ENCODE results near the gene MAGI1.

The MAGI1 gene

DNA sequence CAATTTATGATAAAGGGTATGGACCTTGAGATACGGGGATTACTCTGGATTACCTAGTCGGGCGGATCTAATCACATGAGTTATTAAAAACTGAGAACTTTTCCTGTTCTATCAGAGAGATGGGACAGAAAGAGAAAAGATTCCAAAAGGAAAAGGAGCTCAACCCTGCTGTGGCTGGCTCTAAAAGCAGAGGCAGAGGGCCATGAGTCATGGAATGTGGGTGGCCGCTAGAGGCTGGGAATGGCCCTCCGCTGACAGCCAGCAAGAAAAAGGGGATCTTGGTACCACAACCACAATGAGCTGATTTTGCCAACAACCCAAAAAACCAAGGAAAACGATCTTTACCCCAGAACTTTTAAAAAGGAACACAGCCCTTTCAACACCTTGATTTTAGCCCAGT is 210.0 kb downstream of the MAGI1 start:
- no peaks in the 10 kb centered on the region for H3K4me1 ChIP-seq (ENCODE audit: control insufficient read depth, insufficient read depth, low read length)
- no peak for DNase-seq (ENCODE audit: low read depth, low spot score)
- H3K4me3 ChIP-seq (ENCODE audit: low read length) = no peak overlapping the region
- H3K27me3 ChIP-seq (ENCODE audit: control insufficient read depth, insufficient read depth, low read length) = no peaks in the 10 kb centered on the region
- H3K9me3 ChIP-seq (ENCODE audit: control insufficient read depth, insufficient read depth, low read length) = no peaks in the 10 kb centered on the region
- H3K36me3 ChIP-seq (ENCODE audit: control insufficient read depth, insufficient read depth, low read length) = no peaks in the 10 kb centered on the region
- WGBS (ENCODE audit: insufficient coverage, insufficient read length) = no CpG with 5 or more reads among the region's 6 CpGs
- no peak overlapping the region for H3K27ac ChIP-seq (ENCODE audit: low read length)

GRCh38 chr3:65827076-65827475 is 211.6 kb downstream of the MAGI1 start:
- Histone ChIP-seq H3K27me3 (ENCODE audit: control insufficient read depth, insufficient read depth, low read length) (no peaks in the 10 kb centered on the region), H3K27ac (ENCODE audit: low read length) (no peak overlapping the region), H3K36me3 (ENCODE audit: control insufficient read depth, insufficient read depth, low read length) (no peaks in the 10 kb centered on the region), H3K4me1 (ENCODE audit: control insufficient read depth, insufficient read depth, low read length) (no peaks in the 10 kb centered on the region), H3K9me3 (ENCODE audit: control insufficient read depth, insufficient read depth, low read length) (no peaks in the 10 kb centered on the region), H3K4me3 (ENCODE audit: low read length) (no peak overlapping the region)
- no peak for DNase-seq (ENCODE audit: low read depth, low spot score)
- WGBS (ENCODE audit: insufficient coverage, insufficient read length) = no CpG with 5 or more reads among the region's 2 CpGs

DNA sequence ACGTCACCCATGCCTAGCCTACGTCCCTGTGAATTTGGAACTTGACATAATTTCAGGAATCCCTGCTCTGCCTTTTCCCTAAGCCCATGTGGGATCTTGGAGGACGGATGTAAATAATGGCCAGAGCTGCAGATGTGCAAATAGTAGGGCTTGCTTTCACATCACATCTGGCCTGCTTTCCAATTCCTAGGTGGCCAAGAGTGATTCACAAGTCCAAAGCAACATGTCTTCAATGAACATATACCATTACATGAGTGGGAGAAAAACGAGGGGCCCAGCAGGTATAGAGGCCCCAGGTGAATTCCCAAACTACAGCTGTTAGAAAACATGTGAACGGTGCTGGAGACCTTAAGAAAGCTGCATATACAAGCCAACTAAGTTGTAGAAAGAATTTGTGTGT is 214.6 kb downstream of the MAGI1 start:
- no peak overlapping the region for H3K27ac ChIP-seq (ENCODE audit: low read length)
- H3K4me3 ChIP-seq (ENCODE audit: low read length) = no peak overlapping the region
- no peaks in the 10 kb centered on the region for H3K9me3 ChIP-seq (ENCODE audit: control insufficient read depth, insufficient read depth, low read length)
- no CpG with 5 or more reads among the region's 5 CpGs for WGBS (ENCODE audit: insufficient coverage, insufficient read length)
- no peak for DNase-seq (ENCODE audit: low read depth, low spot score)
- no peaks in the 10 kb centered on the region for H3K27me3 ChIP-seq (ENCODE audit: control insufficient read depth, insufficient read depth, low read length)
- no peaks in the 10 kb centered on the region; the same call in 1 of the 2 replicates for H3K4me1 ChIP-seq (ENCODE audit: control insufficient read depth, insufficient read depth, low read length)
- H3K36me3 ChIP-seq (ENCODE audit: control insufficient read depth, insufficient read depth, low read length) = no peaks in the 10 kb centered on the region

DNA sequence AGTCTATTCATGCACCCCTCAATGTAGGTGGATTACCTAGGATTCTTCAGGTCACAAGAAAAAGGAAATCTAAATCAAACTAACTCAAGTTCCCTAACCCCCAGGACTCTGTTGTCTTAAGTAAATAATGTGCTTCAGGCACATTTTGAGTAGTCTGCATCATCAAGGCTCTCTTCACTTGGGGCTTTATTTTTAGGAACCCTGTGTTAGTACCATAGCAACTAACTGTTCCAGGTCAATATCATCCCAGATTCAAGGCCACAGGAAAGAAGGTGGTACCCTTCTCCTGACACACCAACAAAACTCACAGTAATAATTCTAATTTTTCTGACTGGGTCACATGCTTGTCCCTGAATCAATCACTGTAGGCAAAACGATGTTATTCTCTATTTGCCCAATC is 218.1 kb downstream of the MAGI1 start:
- Histone ChIP-seq H3K36me3 (ENCODE audit: control insufficient read depth, insufficient read depth, low read length) (no peaks in the 10 kb centered on the region), H3K9me3 (ENCODE audit: control insufficient read depth, insufficient read depth, low read length) (no peaks in the 10 kb centered on the region), H3K4me3 (ENCODE audit: low read length) (no peak overlapping the region), H3K27ac (ENCODE audit: low read length) (no peak overlapping the region), H3K27me3 (ENCODE audit: control insufficient read depth, insufficient read depth, low read length) (no peaks in the 10 kb centered on the region), H3K4me1 (ENCODE audit: control insufficient read depth, insufficient read depth, low read length) (peaks cover 1% of the 10 kb centered on the region; the same call in 1 of the 2 replicates)
- WGBS (ENCODE audit: insufficient coverage, insufficient read length) = no CpG with 5 or more reads among the region's 1 CpG
- DNase-seq (ENCODE audit: low read depth, low spot score) = no peak

DNA sequence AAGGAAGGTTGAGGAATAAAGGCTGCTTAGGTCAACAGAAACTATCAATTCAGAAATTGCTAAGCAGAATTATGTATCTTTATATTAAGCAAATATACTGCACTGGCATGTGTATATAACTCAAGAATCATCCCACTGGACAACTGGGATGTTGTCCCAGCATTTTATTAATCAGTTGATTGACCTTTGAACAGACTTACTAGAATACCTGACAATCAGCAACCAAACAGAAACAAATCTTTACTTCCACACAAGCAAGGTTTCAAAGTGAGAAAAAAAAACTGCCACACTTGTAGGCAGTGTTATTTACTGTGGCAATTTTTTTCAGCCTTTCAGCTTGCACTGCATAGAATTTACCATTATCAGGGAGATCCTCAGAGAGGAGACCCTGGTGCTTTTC is 218.8 kb downstream of the MAGI1 start:
- Histone ChIP-seq H3K27ac (ENCODE audit: low read length) (no peak overlapping the region), H3K27me3 (ENCODE audit: control insufficient read depth, insufficient read depth, low read length) (no peaks in the 10 kb centered on the region), H3K4me3 (ENCODE audit: low read length) (no peak overlapping the region), H3K9me3 (ENCODE audit: control insufficient read depth, insufficient read depth, low read length) (no peaks in the 10 kb centered on the region), H3K36me3 (ENCODE audit: control insufficient read depth, insufficient read depth, low read length) (no peaks in the 10 kb centered on the region), H3K4me1 (ENCODE audit: control insufficient read depth, insufficient read depth, low read length) (peaks cover 1% of the 10 kb centered on the region; the same call in 1 of the 2 replicates)
- DNase-seq (ENCODE audit: low read depth, low spot score) = no peak

- Histone ChIP-seq H3K4me1 (ENCODE audit: control insufficient read depth, insufficient read depth, low read length) (peaks cover 1% of the 10 kb centered on the region; the same call in 1 of the 2 replicates), H3K9me3 (ENCODE audit: control insufficient read depth, insufficient read depth, low read length) (no peaks in the 10 kb centered on the region), H3K36me3 (ENCODE audit: control insufficient read depth, insufficient read depth, low read length) (no peaks in the 10 kb centered on the region), H3K27ac (ENCODE audit: low read length) (no peak overlapping the region), H3K27me3 (ENCODE audit: control insufficient read depth, insufficient read depth, low read length) (no peaks in the 10 kb centered on the region), H3K4me3 (ENCODE audit: low read length) (no peak overlapping the region)
- no peak for DNase-seq (ENCODE audit: low read depth, low spot score)
- no CpG with 5 or more reads among the region's 3 CpGs for WGBS (ENCODE audit: insufficient coverage, insufficient read length)
These were observed 221.1 kb downstream of the MAGI1 start for GRCh38 chr3:65817553-65818126.

GRCh38 chr3:65816208-65816607 is 222.5 kb downstream of the MAGI1 start:
- Histone ChIP-seq H3K27me3 (ENCODE audit: control insufficient read depth, insufficient read depth, low read length) (no peaks in the 10 kb centered on the region), H3K9me3 (ENCODE audit: control insufficient read depth, insufficient read depth, low read length) (no peaks in the 10 kb centered on the region), H3K4me1 (ENCODE audit: control insufficient read depth, insufficient read depth, low read length) (peaks cover 3% of the 10 kb centered on the region; the same call in 1 of the 2 replicates), H3K36me3 (ENCODE audit: control insufficient read depth, insufficient read depth, low read length) (no peaks in the 10 kb centered on the region), H3K27ac (ENCODE audit: low read length) (no peak overlapping the region), H3K4me3 (ENCODE audit: low read length) (no peak overlapping the region)
- DNase-seq (ENCODE audit: low read depth, low spot score) = no peak
- WGBS (ENCODE audit: insufficient coverage, insufficient read length) = no CpG with 5 or more reads among the region's 5 CpGs

DNA sequence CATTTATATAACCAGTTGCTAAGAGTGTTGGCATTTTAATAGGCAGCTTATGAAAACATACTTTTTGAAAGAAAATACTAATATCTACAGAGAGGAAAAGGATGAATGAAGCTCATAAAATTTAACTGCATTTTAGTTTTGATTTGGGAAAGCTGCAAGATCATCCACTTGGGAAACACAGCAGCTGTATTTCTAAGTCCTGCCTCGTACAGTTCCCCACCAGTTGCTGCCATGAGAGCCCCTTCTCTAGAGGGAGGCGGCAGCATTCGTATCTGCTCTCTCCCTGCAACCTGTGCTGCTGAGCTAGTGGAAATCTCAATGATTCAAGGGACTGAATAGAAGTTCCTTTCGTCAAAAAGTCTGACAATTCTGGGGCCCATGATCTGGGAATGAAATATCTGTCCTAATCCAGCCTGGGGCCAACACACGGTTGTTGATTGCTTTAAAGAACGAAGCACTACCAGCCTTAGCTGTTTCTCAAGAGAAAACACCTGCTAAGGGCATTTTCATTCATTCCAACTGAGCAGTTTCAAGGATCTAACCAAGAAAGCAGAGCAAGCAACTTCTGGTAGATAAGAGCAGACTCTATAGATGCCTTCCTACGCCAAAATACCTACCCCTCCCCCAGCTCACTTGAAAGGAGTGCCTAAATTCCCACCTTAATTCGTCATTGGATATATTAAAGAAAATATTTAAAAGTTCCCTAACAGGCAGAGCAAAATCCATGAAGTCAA is 223.7 kb downstream of the MAGI1 start:
- H3K27ac ChIP-seq (ENCODE audit: low read length) = no peak overlapping the region
- no peaks in the 10 kb centered on the region for H3K36me3 ChIP-seq (ENCODE audit: control insufficient read depth, insufficient read depth, low read length)
- H3K27me3 ChIP-seq (ENCODE audit: control insufficient read depth, insufficient read depth, low read length) = no peaks in the 10 kb centered on the region
- no peak for DNase-seq (ENCODE audit: low read depth, low spot score)
- no peaks in the 10 kb centered on the region for H3K9me3 ChIP-seq (ENCODE audit: control insufficient read depth, insufficient read depth, low read length)
- peaks cover 3% of the 10 kb centered on the region; the same call in 1 of the 2 replicates for H3K4me1 ChIP-seq (ENCODE audit: control insufficient read depth, insufficient read depth, low read length)
- WGBS (ENCODE audit: insufficient coverage, insufficient read length) = no CpG with 5 or more reads among the region's 8 CpGs
- H3K4me3 ChIP-seq (ENCODE audit: low read length) = no peak overlapping the region

- no peak for DNase-seq (ENCODE audit: low read depth, low spot score)
These were observed 226.8 kb downstream of the MAGI1 start for GRCh38 chr3:65811892-65812291.

GRCh38 chr3:65811086-65811761 is 227.5 kb downstream of the MAGI1 start:
- Histone ChIP-seq H3K4me3 (ENCODE audit: low read length) (no peak overlapping the region), H3K27ac (ENCODE audit: low read length) (no peak overlapping the region), H3K4me1 (ENCODE audit: control insufficient read depth, insufficient read depth, low read length) (peaks cover 3% of the 10 kb centered on the region; the same call in 1 of the 2 replicates), H3K9me3 (ENCODE audit: control insufficient read depth, insufficient read depth, low read length) (no peaks in the 10 kb centered on the region), H3K36me3 (ENCODE audit: control insufficient read depth, insufficient read depth, low read length) (no peaks in the 10 kb centered on the region), H3K27me3 (ENCODE audit: control insufficient read depth, insufficient read depth, low read length) (no peaks in the 10 kb centered on the region)
- WGBS (ENCODE audit: insufficient coverage, insufficient read length) = no CpG with 5 or more reads among the region's 4 CpGs
- DNase-seq (ENCODE audit: low read depth, low spot score) = no peak

More at GRCh38 chr3:65811892-65812291, 226.8 kb downstream of the MAGI1 start:
- H3K9me3 ChIP-seq (ENCODE audit: control insufficient read depth, insufficient read depth, low read length) = no peaks in the 10 kb centered on the region
- no peaks in the 10 kb centered on the region for H3K27me3 ChIP-seq (ENCODE audit: control insufficient read depth, insufficient read depth, low read length)
- H3K36me3 ChIP-seq (ENCODE audit: control insufficient read depth, insufficient read depth, low read length) = no peaks in the 10 kb centered on the region
- no peak overlapping the region for H3K27ac ChIP-seq (ENCODE audit: low read length)
- WGBS (ENCODE audit: insufficient coverage, insufficient read length) = no CpG with 5 or more reads among the region's 8 CpGs
- peaks cover 3% of the 10 kb centered on the region; the same call in 1 of the 2 replicates for H3K4me1 ChIP-seq (ENCODE audit: control insufficient read depth, insufficient read depth, low read length)
- no peak overlapping the region for H3K4me3 ChIP-seq (ENCODE audit: low read length)

All from iPS DF 6.9 (cell line).